GM19324 (cell line): Measurements from ENCODE around the gene LNX2.
A peak's percentile ranks its signal among the peaks of the same experiment; 100 is the strongest.
"Not testable (repeated sequence)": the region's sequence is repeated elsewhere in the genome, so short reads cannot be mapped to it uniquely, and the experiment has no call there.

Experiments used
- ATAC-seq: cut with Tn5 transposase; IDR thresholded peaks from one replicate; pipeline ENCODE4 v1.9.1; 2021; ENCODE audit warnings: mild to moderate bottlenecking, moderate library complexity; ENCODE audit not compliant: unreplicated experiment, low FRiP score

LNX2 gene

DNA sequence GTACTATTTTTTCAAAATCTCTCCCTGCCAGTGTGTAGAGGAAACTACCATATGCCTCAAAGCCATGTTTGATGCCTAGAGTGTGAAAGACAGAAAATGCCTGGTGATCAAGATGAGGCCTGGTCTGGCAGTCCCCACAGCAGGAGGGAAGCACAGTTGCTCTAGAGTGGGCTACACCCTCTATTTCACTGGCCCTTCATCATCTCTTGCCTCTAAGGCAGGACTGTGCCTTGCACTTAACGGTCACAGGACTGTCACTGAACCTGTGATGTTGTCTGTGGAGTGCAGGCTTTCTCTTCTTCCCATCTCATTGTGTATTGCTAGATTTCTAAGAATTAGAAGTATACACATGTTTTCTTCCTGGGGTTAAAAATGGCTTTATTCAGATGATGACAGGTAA is 17.7 kb upstream of the LNX2 start:
- ATAC-seq = no peak

DNA sequence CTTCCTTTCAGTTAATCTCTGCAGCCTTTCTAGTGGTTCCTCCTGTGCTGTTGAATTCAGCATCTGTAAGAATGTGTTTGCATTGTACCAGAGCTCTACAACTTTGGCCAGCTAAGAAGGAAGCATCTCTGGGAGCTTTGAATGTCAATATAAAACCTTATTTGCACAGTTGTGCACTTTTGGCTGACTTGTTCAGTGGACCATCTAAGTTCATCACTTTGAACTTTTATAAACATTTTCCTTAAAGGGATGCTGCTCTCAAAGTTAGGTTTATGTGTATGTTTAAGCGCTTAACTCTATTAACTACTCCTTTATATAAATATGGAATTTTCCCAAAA is 16.9 kb upstream of the LNX2 start:
- ATAC-seq = no peak

DNA sequence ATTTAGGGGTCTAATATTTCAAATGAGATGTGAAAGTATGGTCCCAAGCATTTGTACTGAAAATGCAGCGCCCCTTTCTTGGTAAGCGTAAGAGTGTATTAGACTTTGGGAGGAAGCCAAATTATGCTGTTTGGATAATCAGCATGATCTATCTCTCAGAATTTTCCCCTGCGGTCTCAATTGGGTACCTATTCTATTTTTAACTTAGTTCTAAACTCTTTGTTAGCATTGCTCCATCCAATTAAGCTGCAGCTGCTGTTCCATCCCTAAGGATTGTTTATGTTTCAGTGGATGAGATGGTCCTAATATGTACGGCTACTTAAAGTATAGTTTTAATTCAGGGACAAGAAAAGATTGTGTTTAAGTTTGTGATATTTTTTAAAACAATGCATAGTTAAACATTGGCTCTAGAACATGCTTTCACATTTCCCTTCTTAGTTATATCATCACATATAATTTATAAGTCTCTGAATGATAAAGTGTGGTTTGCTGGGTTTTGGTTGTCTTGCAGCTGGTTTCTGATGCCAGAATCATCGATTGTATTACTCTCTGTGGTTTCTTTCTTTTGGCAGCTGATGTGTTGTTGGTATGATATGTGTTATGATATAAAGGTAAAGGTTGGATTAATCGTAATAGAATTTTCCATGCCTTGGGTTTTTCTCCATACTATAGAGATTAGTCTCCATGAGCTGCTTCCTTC is 16.4 kb upstream of the LNX2 start:
- no peak for ATAC-seq

DNA sequence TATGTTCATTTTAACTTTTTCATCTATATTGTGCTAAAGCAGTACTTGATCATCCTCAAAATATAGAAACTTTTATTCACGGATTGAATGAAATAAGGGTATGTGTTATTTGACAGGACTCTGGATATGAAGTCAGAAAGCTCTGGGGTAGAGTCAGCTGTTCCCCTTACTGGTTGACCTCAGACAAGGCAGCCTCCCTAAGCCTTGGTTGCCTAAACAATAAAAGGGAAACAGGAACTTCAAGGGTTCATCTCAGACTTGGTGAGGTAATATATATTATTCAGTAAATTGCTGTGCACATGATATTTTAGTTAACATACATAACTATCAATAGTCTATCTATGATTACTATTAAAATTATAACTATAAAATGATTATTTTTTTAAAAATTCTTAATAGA is 14.9 kb upstream of the LNX2 start:
- ATAC-seq = no peak

DNA sequence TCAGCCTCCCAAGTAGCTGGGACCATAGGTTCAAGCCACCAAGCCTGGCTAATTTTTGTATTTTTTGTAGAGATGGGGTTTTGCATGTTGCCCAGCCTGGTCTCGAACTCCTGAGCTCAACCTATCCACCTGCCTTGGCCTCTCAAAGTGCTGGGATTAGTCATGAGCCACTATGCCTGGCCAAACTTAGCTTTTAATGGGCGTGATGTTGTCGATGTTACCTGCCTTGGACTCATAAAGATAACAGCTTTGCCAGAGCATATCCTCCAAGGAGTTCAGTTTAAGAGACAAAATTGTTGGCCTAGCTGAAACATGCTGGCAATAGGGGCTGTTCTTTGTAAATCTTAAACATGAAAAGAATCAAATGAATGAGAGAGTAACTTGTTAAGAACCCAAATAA is 14.5 kb upstream of the LNX2 start:
- ATAC-seq = no peak

DNA sequence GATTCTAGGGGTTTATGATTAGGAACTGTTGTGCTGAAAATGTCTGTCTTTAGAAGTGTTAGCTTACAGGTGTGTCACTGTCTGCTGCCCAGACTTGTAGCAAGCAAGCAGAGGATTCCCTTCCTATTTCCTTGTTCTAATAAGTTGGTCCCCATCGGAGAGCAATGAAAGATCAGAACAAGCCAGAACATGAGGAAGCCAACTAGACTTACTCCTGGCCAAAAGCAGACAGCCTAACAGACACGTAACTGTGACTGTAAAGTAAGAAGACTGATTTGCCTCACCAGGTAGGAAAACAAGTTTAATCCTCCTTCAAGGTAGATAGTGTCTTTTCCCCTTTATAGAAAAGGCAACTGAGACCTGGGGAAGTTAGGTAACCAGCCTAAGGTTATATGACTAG is 13.9 kb upstream of the LNX2 start:
- ATAC-seq = no peak

DNA sequence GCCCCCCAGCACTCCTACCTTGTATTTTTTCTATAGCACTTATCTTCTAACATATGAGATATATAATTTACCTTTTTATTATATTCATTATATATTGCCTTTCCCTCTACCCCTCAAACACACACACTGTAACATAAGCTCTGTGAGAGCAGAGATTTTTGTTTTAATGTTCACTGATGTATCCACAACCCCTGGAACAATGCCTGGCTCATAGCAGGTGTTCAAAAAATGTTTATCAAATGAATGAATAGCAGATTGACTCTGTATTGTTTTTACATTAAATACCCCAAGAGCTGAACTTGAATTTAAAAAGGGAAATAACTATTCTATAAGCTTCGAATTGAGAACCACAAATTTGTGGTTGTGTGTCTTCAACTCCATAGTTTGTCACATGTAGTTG is 12.3 kb upstream of the LNX2 start:
- no peak for ATAC-seq

DNA sequence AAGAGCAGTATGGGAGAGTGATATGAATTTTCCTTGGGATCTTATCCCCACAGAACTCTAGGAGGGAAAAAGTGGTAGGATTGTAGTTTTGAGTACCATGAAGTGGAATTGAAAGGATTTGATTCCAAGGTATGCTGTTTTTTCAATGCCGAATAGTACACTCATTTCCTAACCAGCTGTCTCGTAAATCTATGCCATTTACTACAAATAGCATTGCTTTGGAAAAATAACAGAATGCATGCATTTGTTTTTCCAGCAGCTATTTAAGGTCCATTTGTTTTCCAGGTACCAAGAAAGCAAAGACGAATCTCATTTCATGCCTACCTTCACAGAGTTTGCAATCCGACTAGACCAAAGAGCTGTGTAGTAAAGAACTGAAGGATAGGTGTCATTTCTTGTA is 11.9 kb upstream of the LNX2 start:
- no peak for ATAC-seq

DNA sequence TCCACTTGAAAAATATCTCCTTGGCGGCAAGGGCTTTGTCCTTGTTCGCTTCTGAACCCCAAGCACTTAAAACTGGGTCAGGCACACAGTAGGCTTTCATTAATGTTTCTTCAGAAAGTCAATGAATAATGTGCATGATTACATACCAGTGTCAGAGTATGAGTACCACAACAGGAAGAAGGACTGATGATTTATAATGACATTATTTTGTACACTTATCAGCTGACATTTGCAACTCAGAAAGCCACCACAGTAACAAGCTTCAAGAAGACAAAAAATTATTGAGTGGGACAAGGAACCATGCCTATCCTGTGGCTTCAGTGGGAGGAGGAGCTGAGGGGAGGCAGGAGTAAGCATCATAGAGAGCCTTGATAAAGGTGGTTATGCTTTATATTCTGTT is 11.3 kb upstream of the LNX2 start:
- ATAC-seq = no peak

DNA sequence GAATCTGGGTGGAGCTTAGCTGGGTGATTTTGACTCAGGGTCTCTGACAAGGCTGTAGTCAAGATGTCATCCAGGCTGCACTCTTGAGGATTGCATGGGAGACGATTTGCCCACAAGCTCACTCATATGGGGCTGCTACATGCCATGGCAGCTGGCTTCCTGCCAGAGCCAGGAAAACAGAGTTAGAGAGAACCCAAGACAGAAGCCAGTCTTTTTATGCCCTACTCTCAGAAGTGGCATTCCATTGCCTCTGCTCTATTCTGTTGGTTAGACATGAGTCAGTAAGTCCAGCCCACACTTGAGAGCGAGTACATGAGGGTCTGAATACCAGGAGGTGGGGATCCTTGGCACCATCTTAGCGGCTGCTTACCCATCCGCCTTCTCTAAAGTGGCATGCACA is 10.8 kb upstream of the LNX2 start:
- no peak for ATAC-seq

DNA sequence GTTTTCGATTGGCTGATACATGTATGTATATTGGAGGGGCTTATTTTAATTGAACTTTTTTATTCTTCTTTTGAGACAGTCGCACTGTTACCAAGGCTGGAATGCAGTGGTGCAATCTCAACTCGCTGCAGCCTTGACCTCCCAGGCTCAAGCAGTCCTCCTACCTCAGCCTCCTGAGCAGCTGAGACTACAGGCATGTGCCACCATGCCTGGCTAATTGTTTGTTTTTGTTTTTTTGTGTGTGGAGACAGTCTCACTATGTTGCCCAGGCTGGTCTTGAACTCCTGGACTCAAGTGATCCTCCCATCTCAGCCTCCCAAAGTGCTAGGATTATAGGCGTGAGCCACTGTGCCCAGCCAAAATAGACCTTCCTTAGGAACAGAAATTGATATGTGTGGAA is 8.4 kb upstream of the LNX2 start:
- ATAC-seq = not testable (repeated sequence)

DNA sequence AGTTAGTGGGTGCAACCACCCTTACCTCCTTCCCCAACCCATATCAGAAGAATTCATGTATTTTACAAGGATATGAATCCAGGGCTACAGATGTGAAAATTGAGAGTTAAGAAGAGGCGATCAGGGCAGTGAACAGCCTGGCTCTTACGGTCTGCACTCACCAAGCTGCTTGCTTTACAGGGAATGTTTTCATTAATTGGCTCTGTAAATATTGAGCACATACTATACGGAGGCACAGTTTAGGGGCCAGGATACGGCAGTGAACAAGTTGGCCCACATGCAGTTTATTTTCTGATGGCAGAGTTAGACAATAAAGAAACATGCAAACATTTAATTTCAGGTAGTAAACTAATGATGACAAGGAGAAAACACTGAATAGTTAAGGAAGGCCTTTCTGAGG is 7.8 kb upstream of the LNX2 start:
- ATAC-seq = no peak

DNA sequence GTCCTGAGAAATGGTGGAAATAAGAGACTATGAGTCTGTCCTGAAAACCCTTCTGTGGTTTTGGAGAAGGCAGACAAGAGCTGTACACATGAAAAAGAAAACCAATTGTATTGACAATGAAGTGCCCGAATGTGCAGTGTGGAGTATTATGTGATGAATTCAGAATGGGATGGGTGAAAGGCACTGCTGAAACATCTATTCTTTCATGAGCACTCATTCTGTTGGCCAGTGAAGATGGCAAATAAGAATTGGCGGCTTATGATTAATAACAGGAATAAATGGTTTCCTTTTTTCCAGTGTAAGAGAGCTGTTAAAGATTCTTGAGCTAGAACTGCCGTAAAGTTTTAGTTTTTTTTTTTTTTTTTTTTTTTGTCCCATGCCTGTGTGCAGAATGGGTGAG is 7.1 kb upstream of the LNX2 start:
- no peak for ATAC-seq

DNA sequence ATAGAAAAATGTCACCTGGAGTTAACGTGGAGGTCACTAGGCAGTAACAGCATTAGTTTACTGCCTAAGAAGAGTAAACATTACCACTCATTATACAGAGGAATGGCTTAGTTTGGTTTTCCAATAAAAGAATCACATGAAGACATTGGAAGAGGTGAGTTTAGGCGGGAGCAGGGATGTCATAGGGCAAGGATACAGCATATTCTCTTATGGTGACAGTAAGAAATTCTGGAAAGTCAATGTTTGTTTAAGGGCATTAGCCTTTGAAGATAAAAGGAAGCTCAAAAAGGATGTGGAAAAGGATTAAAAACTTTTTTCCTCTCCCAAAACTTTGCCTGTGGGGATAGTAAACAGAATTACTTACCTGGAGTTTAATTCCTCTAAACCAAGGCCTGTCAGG is 5.5 kb upstream of the LNX2 start:
- no peak for ATAC-seq

DNA sequence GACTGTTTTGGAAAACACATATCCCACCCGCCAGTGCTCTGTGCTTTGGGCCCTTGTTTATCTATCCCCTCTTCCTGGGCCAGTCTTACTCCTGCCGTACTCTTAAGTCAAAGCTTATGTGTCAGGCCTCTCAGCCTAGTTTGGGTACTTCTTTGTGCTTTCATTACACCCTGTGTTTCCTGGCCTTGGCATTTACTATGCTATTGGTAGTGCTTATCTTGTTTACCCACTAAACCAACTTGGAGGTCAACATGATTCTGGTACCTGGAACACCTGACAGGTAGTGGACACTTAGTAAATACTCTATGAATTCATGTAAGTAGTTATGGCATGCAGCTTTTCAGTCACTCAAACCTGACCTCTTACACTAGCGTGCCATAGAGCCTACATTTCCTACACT is 3.7 kb upstream of the LNX2 start:
- ATAC-seq = no peak

DNA sequence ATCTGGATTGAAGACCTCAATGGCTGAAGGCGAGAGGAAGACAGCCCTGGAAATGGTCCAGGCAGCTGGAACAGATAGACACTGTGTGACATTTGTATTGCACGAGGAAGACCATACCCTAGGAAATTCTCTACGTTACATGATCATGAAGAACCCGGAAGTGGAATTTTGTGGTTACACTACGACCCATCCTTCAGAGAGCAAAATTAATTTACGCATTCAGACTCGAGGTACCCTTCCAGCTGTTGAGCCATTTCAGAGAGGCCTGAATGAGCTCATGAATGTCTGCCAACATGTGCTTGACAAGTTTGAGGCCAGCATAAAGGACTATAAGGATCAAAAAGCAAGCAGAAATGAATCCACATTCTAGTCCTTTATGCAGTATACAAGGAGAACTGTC is 2.6 kb upstream of the LNX2 start:
- ATAC-seq = no peak

DNA sequence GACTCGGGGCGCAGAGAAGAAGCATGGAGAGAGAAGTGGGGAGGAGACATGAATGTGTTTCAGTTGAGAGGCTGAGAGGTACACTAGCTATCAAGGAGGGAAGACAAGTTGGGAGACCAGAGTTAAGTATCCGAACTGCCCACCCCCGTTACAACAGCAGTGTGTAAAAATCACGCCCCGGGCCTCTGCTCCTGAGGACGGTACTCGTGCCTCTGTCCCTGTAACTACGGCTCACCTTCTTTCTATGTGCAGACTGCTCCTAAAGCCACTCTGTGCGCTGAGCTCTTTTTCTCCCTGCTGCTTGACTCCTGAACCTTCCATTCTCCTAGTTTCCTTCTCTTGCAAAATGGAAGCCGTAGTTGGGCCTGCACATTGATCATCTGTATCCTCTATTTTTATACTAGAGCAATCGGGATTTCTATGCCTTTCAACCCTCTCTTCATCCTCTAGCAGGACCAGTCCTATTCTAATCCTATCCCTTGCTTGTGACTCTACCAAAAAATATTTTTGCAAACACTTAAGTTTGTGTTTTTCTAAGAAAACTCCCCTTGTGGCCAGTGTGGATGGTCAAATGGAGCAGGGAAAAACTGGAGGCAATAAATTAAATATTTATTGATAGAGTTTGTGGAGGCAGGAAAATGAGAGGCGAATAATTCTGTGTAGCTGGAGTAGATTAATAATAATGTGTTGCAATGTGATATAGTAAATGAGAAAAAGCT is 1.9 kb upstream of the LNX2 start:
- no peak for ATAC-seq

DNA sequence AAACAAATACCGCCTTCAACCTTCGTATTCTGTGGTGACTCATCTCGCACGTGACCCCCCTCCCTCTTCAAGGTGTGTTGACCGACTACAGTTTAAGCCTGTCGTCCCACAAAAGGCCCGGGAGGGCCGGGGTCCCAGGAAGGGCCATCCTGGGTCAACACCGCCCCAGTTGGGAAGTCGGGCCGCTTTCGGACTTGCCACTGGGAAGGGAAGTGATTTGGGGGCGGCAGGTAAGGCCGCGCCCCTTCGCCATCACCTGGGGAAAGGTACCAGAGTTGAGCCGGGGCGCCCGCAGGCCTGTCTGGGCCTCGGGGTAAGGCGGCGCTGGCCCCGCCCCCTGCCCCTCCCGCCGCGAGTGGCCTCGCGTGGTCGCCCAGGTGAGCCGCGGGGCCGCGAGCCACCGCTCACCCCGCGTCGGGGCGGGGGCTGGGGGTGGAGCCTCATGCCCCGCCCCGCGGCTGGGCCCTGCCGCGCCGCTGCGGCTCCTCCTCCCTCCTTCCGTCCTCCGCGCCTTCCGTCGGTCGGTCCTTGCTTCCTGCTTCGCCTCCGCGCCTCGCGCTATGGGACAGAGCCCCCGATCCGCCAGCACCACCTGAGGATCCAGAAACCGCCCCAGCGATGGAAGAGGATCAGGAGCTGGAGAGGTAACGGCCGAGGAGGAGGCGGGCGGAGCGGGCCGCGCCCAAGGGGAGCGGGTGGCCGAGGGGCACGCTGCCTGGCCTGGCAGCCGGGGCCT is 1.2 kb upstream of the LNX2 start, which contains the start of gene POLR1D:
TSS of gene POLR1D (plus strand) at position 527 of the 736 bp plus-strand sequence. CDS start at position 619, 92 bp downstream.
- peak; percentile 64 for ATAC-seq

DNA sequence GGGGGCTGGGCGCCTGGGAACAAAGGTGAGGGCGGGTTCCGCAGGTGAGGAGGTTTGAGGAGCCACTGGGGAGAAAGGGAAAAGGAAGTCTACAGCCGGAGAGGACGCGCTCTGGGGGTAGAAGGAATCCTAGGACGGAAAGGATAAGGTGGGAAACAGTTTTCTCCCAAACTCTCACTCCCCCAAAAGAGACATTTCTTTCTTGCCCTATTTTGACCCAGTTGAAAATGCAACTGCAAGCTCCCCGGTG is 712 bp upstream of the LNX2 start:
- no peak for ATAC-seq

DNA sequence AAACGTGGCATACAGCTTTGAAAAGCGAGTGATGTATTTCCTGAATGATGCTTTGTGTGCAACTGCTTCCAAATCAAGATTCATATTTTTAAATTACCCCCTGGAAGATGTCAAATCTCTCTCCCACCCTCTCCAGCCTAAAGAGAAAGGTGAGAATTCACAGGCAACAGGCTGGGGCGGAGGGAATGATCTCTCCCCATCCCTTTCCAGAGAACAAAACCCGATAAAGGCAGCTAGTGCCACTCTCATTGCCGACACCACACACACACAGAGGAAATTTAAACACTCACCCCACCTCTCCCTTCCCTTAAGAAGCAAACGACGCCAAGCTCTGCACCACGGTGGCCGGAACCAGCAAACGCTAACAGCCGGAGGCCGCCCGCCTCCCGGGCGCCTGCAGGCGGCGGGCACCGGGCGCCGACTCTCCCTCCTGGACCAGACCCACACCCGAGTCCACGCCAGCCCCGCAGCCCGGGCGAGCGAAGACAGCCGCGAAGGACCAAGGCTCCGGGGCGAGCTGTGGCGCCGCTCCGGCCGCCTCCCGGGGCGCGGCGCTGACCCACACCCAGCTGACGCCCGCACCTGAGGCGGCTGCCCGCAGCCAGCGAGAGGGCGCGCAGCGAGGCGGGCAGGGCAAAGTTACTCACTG is 477 bp downstream of the LNX2 start:
- peak; percentile 39 for ATAC-seq

DNA sequence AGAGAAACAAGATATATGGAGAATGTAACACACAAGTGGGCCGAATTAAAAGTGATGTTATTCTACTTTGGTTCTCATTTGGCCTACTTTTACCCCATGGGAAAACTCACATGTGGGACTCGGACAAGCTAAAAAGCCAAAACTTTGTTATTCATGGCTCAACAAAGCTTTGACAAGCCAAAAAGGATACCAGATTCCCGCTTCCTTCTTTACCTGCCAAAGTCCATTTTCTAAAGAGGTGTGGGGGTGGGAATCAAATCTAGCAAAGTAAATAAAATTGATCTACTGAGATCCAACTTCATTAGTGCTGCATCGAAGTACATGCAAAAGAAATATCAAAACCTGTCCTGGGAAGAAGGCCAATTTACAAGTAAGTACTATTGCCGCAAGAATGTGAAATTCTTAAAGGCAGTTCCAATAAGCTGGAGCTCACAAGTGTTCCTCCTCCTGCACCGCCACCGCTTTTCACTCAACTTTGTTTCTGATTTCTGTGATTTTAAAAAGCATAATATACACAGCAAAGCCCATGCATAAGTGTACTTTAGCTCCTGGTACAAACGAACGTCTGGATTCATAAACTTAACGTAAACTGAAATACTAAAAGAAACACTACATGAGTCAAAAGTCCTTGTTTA is 1.1 kb downstream of the LNX2 start:
- ATAC-seq = no peak
